ENCODE measurements around the gene LRRC8E.

- TF ChIP-seq SMC3 (IDR thresholded peaks at IDR 0.05; ENCODE audit: borderline replicate concordance, low read length) (no peak), NR2F1 (conservative IDR thresholded peaks at IDR 0.05) (no peak), MTA3 (IDR thresholded peaks at IDR 0.05; ENCODE audit: borderline replicate concordance, low read length) (no peak), KAT2A (conservative IDR thresholded peaks at IDR 0.05; ENCODE audit: control insufficient read depth, low read depth, low read length) (no peak), PML (IDR thresholded peaks at IDR 0.05; ENCODE audit: low read length) (no peak)
Measured at GRCh38 chr19:7895565-7895964, 7.3 kb downstream of the LRRC8E start.
